Peyer's patch (tissue), 4 donors: ENCODE data around the gene SEMA4D. TPM values are rescaled to one million over a fixed set of nuclear protein-coding genes. Genes with fewer than 3 reads are reported as not detected.

ENCODE experiments used
- DNase-seq, 3 donors: peaks; one replicate each; pipeline ENCODE4 v3.0.0-alpha.2; 2017 to 2019
- H3K27ac ChIP-seq, 4 donors: fragments of 200-600 bp; sonication (generic); one replicate each; pipeline ENCODE4 v1.5.1; 2016 to 2019
- H3K27me3 ChIP-seq, 2 donors: fragments of 200-600 bp; sonication (generic); one replicate each; pipeline ENCODE4 v1.5.1; 2019
- H3K36me3 ChIP-seq, 3 donors: fragments of 200-600 bp; sonication (generic); one replicate each; pipeline ENCODE4 v1.5.1; 2016 to 2019
- H3K4me1 ChIP-seq, 4 donors: fragments of 200-600 bp; sonication (generic); one replicate each; pipeline ENCODE4 v1.5.1; 2016 to 2019
- H3K4me3 ChIP-seq, 4 donors: fragments of 200-600 bp; sonication (generic); 1 replicate in 3 of 4; 2 replicates in 1 of 4; pipeline ENCODE4 v1.5.1; 2016 to 2019; ENCODE audit warnings: mild to moderate bottlenecking in 1 of 4
- H3K9me3 ChIP-seq, 4 donors: fragments of 200-600 bp; sonication (generic); one replicate each; pipeline ENCODE4 v1.5.1; 2016 to 2019; ENCODE audit warnings: mild to moderate bottlenecking in 1 of 4
- POLR2A ChIP-seq, 2 donors: fragments of 450-650 bp; IDR thresholded peaks; one replicate each; pipeline ENCODE4 v1.5.1; 2017; ENCODE audit warnings: antibody characterized with exemption in 2 of 2, mild to moderate bottlenecking in 2 of 2, moderate library complexity in 2 of 2
- total RNA-seq, 4 donors: library from RNA; depleted of rRNA; stranded (reverse); fragments of >200 nt; gene quantifications; one replicate each; pipeline ENCODE4 v1.1.0, GENCODE V29; 2016
- TF ChIP-seq, protein P1 (sequence below), 6 experiments: fragments of 450-650 bp in 4 of 6; fragments of 200-600 bp in 2 of 6; sonication (generic) in 1 of 6; IDR thresholded peaks; one replicate each; pipeline ENCODE4 v1.5.1; 2017 to 2019; ENCODE audit warnings: antibody characterized with exemption in 6 of 6, mild to moderate bottlenecking in 3 of 6, moderate library complexity in 1 of 6

The SEMA4D gene
- total RNA-seq, 4 donors from 2014 or later: 24.3 to 124 (median 30.0) TPM

- Histone ChIP-seq H3K27me3 (no peaks in the 10 kb centered on the region), H3K27ac (peak overlapping the region in 2 of 4 donors; percentile 33 to 52), H3K36me3 (no peaks in the 10 kb centered on the region), H3K4me1 (peaks cover 0 to 35% (median 11%) of the 10 kb centered on the region in 4 donors), H3K4me3 (no peak overlapping the region), H3K9me3 (no peaks in the 10 kb centered on the region)
- TF ChIP-seq, protein P1, sequence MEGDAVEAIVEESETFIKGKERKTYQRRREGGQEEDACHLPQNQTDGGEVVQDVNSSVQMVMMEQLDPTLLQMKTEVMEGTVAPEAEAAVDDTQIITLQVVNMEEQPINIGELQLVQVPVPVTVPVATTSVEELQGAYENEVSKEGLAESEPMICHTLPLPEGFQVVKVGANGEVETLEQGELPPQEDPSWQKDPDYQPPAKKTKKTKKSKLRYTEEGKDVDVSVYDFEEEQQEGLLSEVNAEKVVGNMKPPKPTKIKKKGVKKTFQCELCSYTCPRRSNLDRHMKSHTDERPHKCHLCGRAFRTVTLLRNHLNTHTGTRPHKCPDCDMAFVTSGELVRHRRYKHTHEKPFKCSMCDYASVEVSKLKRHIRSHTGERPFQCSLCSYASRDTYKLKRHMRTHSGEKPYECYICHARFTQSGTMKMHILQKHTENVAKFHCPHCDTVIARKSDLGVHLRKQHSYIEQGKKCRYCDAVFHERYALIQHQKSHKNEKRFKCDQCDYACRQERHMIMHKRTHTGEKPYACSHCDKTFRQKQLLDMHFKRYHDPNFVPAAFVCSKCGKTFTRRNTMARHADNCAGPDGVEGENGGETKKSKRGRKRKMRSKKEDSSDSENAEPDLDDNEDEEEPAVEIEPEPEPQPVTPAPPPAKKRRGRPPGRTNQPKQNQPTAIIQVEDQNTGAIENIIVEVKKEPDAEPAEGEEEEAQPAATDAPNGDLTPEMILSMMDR (IDR thresholded peaks at IDR 0.05): no peak
- TF ChIP-seq POLR2A (IDR thresholded peaks at IDR 0.05): no peak
- DNase-seq: peak in 2 of 3 donors; percentile 15 to 38
These were observed 27.8 kb upstream of the SEMA4D start for GRCh38 chr9:89525446-89526374.

- H3K4me1 ChIP-seq: peaks cover 0 to 35% (median 11%) of the 10 kb centered on the region in 4 donors
- H3K4me3 ChIP-seq: no peak overlapping the region
These were observed 27.1 kb upstream of the SEMA4D start for GRCh38 chr9:89524963-89525362.

GRCh38 chr9:89523948-89524347, 26.0 kb upstream of the SEMA4D start:
- TF ChIP-seq, protein P1 (IDR thresholded peaks at IDR 0.05): no peak
- no peak for TF ChIP-seq POLR2A (IDR thresholded peaks at IDR 0.05)
- peak in 2 of 3 donors; percentile 59 to 67 for DNase-seq
- no peak overlapping the region for H3K4me3 ChIP-seq
- H3K27me3 ChIP-seq: no peaks in the 10 kb centered on the region
- H3K9me3 ChIP-seq: no peaks in the 10 kb centered on the region
- H3K4me1 ChIP-seq: peaks cover 0 to 32% (median 14%) of the 10 kb centered on the region in 4 donors
- H3K27ac ChIP-seq: peak overlapping the region; percentile 68 to 89 (median 80)
- H3K36me3 ChIP-seq: no peaks in the 10 kb centered on the region

More at GRCh38 chr9:89524963-89525362, 27.1 kb upstream of the SEMA4D start:
- H3K27ac ChIP-seq: peak overlapping the region in 2 of 4 donors; percentile 19 to 26
- no peaks in the 10 kb centered on the region for H3K36me3 ChIP-seq
- no peak for DNase-seq
- H3K27me3 ChIP-seq: no peaks in the 10 kb centered on the region
- TF ChIP-seq, protein P1 (IDR thresholded peaks at IDR 0.05): no peak
- no peak for TF ChIP-seq POLR2A (IDR thresholded peaks at IDR 0.05)
- no peaks in the 10 kb centered on the region for H3K9me3 ChIP-seq

DNA sequence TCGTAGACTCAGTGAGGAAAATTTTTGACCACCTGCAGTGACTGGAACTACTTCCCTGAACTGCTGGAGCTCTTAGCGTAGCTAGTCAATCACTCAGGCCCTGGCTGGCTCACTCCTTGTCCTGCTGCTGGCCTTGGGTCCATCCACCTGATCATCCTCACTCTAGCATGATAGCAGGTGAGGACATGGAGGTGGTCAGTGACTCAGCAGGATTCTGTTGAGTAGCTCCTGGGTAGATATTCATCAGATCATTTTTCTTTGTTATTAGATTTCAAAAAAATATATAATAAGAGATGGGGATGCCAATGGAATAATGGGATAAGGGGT, 25.0 kb upstream of the SEMA4D start:
- TF ChIP-seq, protein P1 (IDR thresholded peaks at IDR 0.05): no peak
- TF ChIP-seq POLR2A (IDR thresholded peaks at IDR 0.05): no peak
- H3K36me3 ChIP-seq: no peaks in the 10 kb centered on the region
- H3K27me3 ChIP-seq: no peaks in the 10 kb centered on the region
- no peaks in the 10 kb centered on the region for H3K9me3 ChIP-seq
- DNase-seq: peak in 1 of 3 donors; percentile 45
- H3K27ac ChIP-seq: peak overlapping the region; percentile 68 to 89 (median 80)
- no peak overlapping the region for H3K4me3 ChIP-seq
- H3K4me1 ChIP-seq: peaks cover 0 to 30% (median 18%) of the 10 kb centered on the region in 4 donors

GRCh38 chr9:89522261-89522958, 24.5 kb upstream of the SEMA4D start:
- Histone ChIP-seq H3K36me3 (no peaks in the 10 kb centered on the region), H3K4me3 (peak overlapping the region in 1 of 4 donors; percentile 18), H3K4me1 (peaks cover 0 to 30% (median 18%) of the 10 kb centered on the region in 4 donors), H3K9me3 (no peaks in the 10 kb centered on the region), H3K27me3 (no peaks in the 10 kb centered on the region), H3K27ac (peak overlapping the region; percentile 68 to 89 (median 80))
- peak in 2 of 3 donors; percentile 84 to 89 for DNase-seq
- no peak for TF ChIP-seq POLR2A (IDR thresholded peaks at IDR 0.05)
- TF ChIP-seq, protein P1 (IDR thresholded peaks at IDR 0.05): no peak
